Natural killer cell (primary cell): ENCODE results near the gene CEP57. TPM values are rescaled to one million over a fixed set of nuclear protein-coding genes. Genes with fewer than 3 reads are reported as not detected.
"Not testable (repeated sequence)": the region's sequence is repeated elsewhere in the genome, so short reads cannot be mapped to it uniquely, and the experiment has no call there.

Source experiments
- ATAC-seq, 3 donors: fragments of 150-1000 bp in 2 of 3; fragments of 200-7000 bp in 1 of 3; cut with Tn5 transposase; 1 replicate in 1 of 3; 2 replicates in 2 of 3; pipeline ENCODE4 v1.10.0; 2021; ENCODE audit warnings: mild to moderate bottlenecking in 2 of 3, moderate library complexity in 2 of 3
- DNase-seq, 2 donors: peaks; one replicate each; pipeline versions ENCODE4 v3.0.0 to v3.0.0-alpha.2; 2013 to 2021; ENCODE audit warnings: mixed read lengths in 1 of 2
- H3K27ac ChIP-seq: one replicate; pipeline ENCODE4 v1.5.1; 2013; ENCODE audit warnings: mild to moderate bottlenecking, low read length
- H3K27me3 ChIP-seq: one replicate; pipeline ENCODE4 v1.6.1; 2013; ENCODE audit warnings: low read length; ENCODE audit not compliant: control insufficient read depth, insufficient read depth
- H3K36me3 ChIP-seq: one replicate; pipeline ENCODE4 v1.6.1; 2013; ENCODE audit warnings: low read length; ENCODE audit not compliant: control insufficient read depth, insufficient read depth
- H3K4me1 ChIP-seq: one replicate; pipeline ENCODE4 v1.6.1; 2013; ENCODE audit warnings: low read length; ENCODE audit not compliant: control insufficient read depth, insufficient read depth
- H3K4me3 ChIP-seq: one replicate; pipeline ENCODE4 v1.5.1; 2013; ENCODE audit warnings: low read length
- H3K9me3 ChIP-seq: one replicate; pipeline ENCODE4 v1.6.1; 2013; ENCODE audit warnings: low read length; ENCODE audit not compliant: control insufficient read depth, insufficient read depth
- H3K27ac Mint-ChIP-seq, 2 donors: one replicate each; pipeline ENCODE4 v1.8.0; 2022; ENCODE audit warnings: mild to moderate bottlenecking in 2 of 2, mixed read lengths in 2 of 2, moderate library complexity in 1 of 2
- H3K27me3 Mint-ChIP-seq, 2 donors: one replicate each; pipeline ENCODE4 v1.8.0; 2022; ENCODE audit warnings: low read depth in 2 of 2, mixed read lengths in 2 of 2
- H3K36me3 Mint-ChIP-seq: one replicate; pipeline ENCODE4 v1.8.0; 2022; ENCODE audit warnings: mixed read lengths
- H3K4me1 Mint-ChIP-seq, 2 donors: one replicate each; pipeline ENCODE4 v1.8.0; 2022; ENCODE audit warnings: mixed read lengths in 2 of 2
- H3K4me3 Mint-ChIP-seq: one replicate; pipeline ENCODE4 v1.8.0; 2022; ENCODE audit warnings: mild to moderate bottlenecking, moderate library complexity, mixed read lengths
- H3K9me3 Mint-ChIP-seq, 2 donors: one replicate each; pipeline ENCODE4 v1.8.0; 2022; ENCODE audit warnings: mixed read lengths in 2 of 2
- CTCF ChIP-seq: fragments of 200-600 bp; IDR thresholded peaks from one replicate; pipeline ENCODE4 v1.8.0; 2022; ENCODE audit warnings: antibody characterized with exemption
- WGBS: methylation state at CpG from one replicate; pipeline ENCODE4 v1.1.7; 2013; ENCODE audit warnings: missing lambda C conversion rate; ENCODE audit not compliant: insufficient coverage; 5-methylcytosine and 5-hydroxymethylcytosine counted together
- intact Hi-C: fragments of 100-400 bp; cut with micrococcal nuclease; formaldehyde crosslinking; loops from one replicate; pipeline ENCODE4 v1.14.2; 2022
- total RNA-seq, 4 donors: library from RNA; stranded (reverse); fragments of 120-200 nt in 1 of 4; gene quantifications; one replicate each; pipeline versions ENCODE4 v1.2.3 to v1.2.4, GENCODE V29; 2013 to 2022

CEP57 gene
- total RNA-seq, 3 donors from 2014 or later (not counting 1 experiment from before 2014, with no cell fraction given): 40.8 to 64.9 (median 55.1) TPM

- H3K4me1 Mint-ChIP-seq, H3K9me3 ChIP-seq, intact Hi-C loops, H3K4me3 ChIP-seq, H3K27me3 ChIP-seq, H3K36me3 Mint-ChIP-seq, ATAC-seq, H3K9me3 Mint-ChIP-seq, H3K36me3 ChIP-seq, H3K4me1 ChIP-seq, DNase-seq, H3K27ac ChIP-seq, H3K27ac Mint-ChIP-seq, H3K4me3 Mint-ChIP-seq, H3K27me3 Mint-ChIP-seq: not testable (repeated sequence)
- WGBS: 91% methylated on average over 4 of the region's 4 CpGs
These were observed 20.8 kb downstream of the CEP57 start for GRCh38 chr11:95811052-95811451.

- TF ChIP-seq CTCF: no peak
- Histone ChIP-seq H3K4me1 (no peaks in the 10 kb centered on the region), H3K27me3 (no peaks in the 10 kb centered on the region), H3K4me3 (no peak overlapping the region), H3K27ac (no peak overlapping the region), H3K9me3 (no peaks in the 10 kb centered on the region), H3K36me3 (peaks cover 18% of the 10 kb centered on the region)
- intact Hi-C loops: no loop called here
- no peak overlapping the region for H3K4me3 Mint-ChIP-seq
- no peak for DNase-seq
- no peaks in the 10 kb centered on the region for H3K4me1 Mint-ChIP-seq
- H3K9me3 Mint-ChIP-seq: no peaks in the 10 kb centered on the region
- H3K36me3 Mint-ChIP-seq: peaks cover 19% of the 10 kb centered on the region
- WGBS: 88% methylated on average over 1 of the region's 2 CpGs
- H3K27ac Mint-ChIP-seq: peak overlapping the region in 1 of 2 donors; percentile 29
- no peaks in the 10 kb centered on the region for H3K27me3 Mint-ChIP-seq
- ATAC-seq: no peak
These were observed 25.7 kb downstream of the CEP57 start for GRCh38 chr11:95816037-95816436.

- no peak for TF ChIP-seq CTCF
- Mint-ChIP-seq H3K4me3 (no peak overlapping the region), H3K9me3 (no peaks in the 10 kb centered on the region), H3K27ac (peak overlapping the region; percentile 42 to 59), H3K4me1 (peaks cover 0 to 5% of the 10 kb centered on the region in 2 donors), H3K36me3 (peaks cover 19% of the 10 kb centered on the region), H3K27me3 (no peaks in the 10 kb centered on the region)
- H3K4me1 ChIP-seq: no peaks in the 10 kb centered on the region
- peaks cover 35% of the 10 kb centered on the region for H3K36me3 ChIP-seq
- H3K27me3 ChIP-seq: no peaks in the 10 kb centered on the region
- WGBS: 93% methylated on average over 1 of the region's 2 CpGs
- no peak for DNase-seq
- intact Hi-C loops: no loop called here
- H3K27ac ChIP-seq: no peak overlapping the region
- H3K9me3 ChIP-seq: no peaks in the 10 kb centered on the region
- no peak for ATAC-seq
- no peak overlapping the region for H3K4me3 ChIP-seq
These were observed 31.3 kb downstream of the CEP57 start for GRCh38 chr11:95821640-95822039.

GRCh38 chr11:95827696-95828095 lies 37.4 kb downstream of the CEP57 start:
- no peaks in the 10 kb centered on the region for H3K4me1 ChIP-seq
- H3K27ac Mint-ChIP-seq: no peak overlapping the region
- no peaks in the 10 kb centered on the region for H3K27me3 Mint-ChIP-seq
- intact Hi-C loops: no loop called here
- DNase-seq (no peak), ATAC-seq (no peak)
- no peaks in the 10 kb centered on the region for H3K9me3 ChIP-seq
- H3K36me3 Mint-ChIP-seq: peaks cover 13% of the 10 kb centered on the region
- H3K4me3 Mint-ChIP-seq: no peak overlapping the region
- no peak overlapping the region for H3K4me3 ChIP-seq
- H3K36me3 ChIP-seq: peaks cover 63% of the 10 kb centered on the region
- H3K27ac ChIP-seq: no peak overlapping the region
- no peak for TF ChIP-seq CTCF
- peaks cover 0 to under 1% of the 10 kb centered on the region in 2 donors for H3K4me1 Mint-ChIP-seq
- H3K27me3 ChIP-seq: no peaks in the 10 kb centered on the region
- WGBS: 97% methylated on average over 3 of the region's 4 CpGs
- H3K9me3 Mint-ChIP-seq: no peaks in the 10 kb centered on the region
